Amniotic stem cell (primary cell): ENCODE data around the gene DNAH2.
"Not testable (repeated sequence)": the region's sequence is repeated elsewhere in the genome, so short reads cannot be mapped to it uniquely, and the experiment has no call there.

Experiments
- DNase-seq: peaks from one replicate; lab custom pipeline; 2025; lab: John Stamatoyannopoulos, UW

The DNAH2 gene

DNA sequence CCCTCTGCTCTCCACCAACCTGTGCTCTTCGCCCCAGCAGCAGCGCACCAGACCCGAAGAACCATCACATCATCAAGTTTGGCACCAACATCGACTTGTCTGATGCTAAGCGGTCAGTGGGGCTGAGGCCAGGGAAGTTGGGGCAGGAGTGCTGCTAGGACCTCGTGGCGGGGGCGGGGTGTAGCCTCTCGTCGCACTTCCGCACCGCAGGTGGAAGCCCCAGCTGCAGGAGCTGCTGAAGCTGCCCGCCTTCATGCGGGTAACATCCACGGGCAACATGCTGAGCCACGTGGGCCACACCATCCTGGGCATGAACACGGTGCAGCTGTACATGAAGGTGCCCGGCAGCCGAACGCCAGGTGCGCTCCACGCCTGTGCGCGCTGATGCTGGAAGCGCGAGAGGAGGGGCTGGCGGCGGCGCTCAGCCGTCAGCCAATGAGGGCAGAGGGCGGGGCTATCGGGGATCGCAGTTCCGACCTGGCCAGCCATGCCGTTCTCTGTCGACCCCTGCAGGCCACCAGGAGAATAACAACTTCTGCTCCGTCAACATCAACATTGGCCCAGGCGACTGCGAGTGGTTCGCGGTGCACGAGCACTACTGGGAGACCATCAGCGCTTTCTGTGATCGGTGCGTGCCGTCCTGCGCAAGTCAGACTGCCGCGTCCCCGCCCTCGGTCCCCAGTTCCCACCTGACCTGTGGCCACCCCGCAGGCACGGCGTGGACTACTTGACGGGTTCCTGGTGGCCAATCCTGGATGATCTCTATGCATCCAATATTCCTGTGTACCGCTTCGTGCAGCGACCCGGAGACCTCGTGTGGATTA lies 134.1 kb downstream of the DNAH2 start:
- peak; percentile 76 for DNase-seq

DNA sequence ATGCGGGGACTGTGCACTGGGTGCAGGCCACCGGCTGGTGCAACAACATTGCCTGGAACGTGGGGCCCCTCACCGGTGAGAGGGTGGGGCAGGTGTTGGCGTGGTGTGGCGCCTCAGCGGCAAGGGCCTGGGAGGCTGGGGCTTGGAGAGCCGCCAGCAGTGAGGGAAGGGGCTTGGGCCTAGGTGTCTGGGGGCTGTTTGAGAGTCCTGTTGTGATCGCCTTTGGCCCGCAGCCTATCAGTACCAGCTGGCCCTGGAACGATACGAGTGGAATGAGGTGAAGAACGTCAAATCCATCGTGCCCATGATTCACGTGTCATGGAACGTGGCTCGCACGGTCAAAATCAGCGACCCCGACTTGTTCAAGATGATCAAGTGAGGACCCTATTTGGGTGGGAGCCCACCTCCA lies 134.7 kb downstream of the DNAH2 start:
- DNase-seq, result no peak

DNA sequence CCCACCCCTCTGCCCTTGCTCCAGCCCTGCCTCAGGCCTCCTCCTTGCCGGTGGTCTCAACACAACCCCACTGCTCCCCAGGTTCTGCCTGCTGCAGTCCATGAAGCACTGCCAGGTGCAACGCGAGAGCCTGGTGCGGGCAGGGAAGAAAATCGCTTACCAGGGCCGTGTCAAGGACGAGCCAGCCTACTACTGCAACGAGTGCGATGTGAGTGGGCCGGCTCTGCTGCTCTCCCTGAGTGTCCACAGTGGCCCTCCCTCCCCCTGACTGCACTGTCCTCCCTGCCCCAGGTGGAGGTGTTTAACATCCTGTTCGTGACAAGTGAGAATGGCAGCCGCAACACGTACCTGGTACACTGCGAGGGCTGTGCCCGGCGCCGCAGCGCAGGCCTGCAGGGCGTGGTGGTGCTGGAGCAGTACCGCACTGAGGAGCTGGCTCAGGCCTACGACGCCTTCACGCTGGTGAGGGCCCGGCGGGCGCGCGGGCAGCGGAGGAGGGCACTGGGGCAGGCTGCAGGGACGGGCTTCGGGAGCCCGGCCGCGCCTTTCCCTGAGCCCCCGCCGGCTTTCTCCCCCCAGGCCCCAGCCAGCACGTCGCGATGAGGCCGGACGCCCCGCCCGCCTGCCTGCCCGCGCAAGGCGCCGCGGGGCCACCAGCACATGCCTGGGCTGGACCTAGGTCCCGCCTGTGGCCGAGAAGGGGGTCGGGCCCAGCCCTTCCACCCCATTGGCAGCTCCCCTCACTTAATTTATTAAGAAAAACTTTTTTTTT lies 135.6 kb downstream of the DNAH2 start:
- no peak for DNase-seq

DNA sequence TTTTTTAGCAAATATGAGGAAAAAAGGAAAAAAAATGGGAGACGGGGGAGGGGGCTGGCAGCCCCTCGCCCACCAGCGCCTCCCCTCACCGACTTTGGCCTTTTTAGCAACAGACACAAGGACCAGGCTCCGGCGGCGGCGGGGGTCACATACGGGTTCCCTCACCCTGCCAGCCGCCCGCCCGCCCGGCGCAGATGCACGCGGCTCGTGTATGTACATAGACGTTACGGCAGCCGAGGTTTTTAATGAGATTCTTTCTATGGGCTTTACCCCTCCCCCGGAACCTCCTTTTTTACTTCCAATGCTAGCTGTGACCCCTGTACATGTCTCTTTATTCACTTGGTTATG lies 136.1 kb downstream of the DNAH2 start:
- DNase-seq, result no peak

DNA sequence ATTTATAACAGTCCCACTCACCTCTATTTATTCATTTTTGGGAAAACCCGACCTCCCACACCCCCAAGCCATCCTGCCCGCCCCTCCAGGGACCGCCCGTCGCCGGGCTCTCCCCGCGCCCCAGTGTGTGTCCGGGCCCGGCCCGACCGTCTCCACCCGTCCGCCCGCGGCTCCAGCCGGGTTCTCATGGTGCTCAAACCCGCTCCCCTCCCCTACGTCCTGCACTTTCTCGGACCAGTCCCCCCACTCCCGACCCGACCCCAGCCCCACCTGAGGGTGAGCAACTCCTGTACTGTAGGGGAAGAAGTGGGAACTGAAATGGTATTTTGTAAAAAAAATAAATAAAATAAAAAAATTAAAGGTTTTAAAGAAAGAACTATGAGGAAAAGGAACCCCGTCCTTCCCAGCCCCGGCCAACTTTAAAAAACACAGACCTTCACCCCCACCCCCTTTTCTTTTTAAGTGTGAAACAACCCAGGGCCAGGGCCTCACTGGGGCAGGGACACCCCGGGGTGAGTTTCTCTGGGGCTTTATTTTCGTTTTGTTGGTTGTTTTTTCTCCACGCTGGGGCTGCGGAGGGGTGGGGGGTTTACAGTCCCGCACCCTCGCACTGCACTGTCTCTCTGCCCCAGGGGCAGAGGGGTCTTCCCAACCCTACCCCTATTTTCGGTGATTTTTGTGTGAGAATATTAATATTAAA lies 136.7 kb downstream of the DNAH2 start:
- no peak for DNase-seq

DNA sequence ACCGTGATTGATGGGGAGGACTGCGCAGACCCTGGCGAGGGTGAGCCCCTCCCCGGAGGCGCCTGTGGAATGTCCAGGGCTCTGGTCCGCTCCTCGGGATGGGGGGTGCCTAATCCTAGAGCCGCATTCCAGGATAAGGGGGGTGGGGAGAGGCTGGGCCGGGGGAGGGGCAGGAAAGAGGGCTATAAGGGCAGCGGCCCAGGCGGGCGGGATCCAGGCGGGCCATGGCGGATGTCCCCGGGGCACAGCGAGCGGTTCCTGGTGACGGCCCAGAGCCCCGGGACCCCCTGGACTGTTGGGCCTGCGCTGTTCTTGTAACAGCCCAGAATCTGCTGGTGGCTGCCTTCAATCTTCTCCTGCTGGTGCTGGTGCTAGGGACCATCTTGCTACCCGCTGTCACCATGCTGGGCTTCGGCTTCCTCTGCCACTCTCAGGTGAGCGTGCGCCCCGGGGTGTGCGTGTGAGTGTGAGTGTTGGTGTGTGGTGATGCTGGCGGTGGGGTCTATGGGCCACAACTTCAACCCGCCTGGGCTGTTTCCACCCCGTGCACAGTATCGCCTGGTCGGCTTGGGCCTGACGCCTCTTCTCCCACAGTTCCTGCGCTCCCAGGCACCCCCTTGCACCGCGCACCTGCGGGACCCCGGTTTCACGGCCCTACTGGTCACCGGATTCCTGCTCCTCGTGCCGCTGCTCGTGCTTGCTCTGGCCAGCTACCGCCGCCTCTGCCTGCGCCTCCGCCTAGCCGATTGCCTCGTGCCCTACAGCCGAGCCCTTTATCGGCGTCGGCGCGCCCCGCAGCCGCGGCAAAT lies 137.5 kb downstream of the DNAH2 start, which contains the start of gene TMEM88:
Gene TMEM88, plus strand, starts transcription at position 216 of the 809 bp plus-strand sequence. Its CDS starts 9 bp downstream, at position 225.
- no peak for DNase-seq

DNA sequence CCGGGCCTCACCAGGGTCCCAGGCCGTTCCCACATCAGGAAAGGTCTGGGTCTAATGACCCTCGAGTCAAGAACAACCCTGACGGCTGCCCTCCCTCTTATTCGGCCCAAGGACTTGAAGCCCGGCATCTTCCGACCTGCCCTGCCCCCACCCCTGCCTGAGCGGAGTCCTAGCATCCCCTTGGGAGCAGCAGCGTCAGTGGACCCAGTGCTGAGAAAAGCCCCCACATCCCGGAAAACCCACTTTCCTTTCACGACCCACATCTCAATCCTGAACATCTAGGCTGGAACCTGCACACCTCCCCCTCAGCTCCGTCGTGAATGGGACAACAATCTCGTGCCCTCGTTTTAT lies 138.1 kb downstream of the DNAH2 start:
- no peak for DNase-seq

DNA sequence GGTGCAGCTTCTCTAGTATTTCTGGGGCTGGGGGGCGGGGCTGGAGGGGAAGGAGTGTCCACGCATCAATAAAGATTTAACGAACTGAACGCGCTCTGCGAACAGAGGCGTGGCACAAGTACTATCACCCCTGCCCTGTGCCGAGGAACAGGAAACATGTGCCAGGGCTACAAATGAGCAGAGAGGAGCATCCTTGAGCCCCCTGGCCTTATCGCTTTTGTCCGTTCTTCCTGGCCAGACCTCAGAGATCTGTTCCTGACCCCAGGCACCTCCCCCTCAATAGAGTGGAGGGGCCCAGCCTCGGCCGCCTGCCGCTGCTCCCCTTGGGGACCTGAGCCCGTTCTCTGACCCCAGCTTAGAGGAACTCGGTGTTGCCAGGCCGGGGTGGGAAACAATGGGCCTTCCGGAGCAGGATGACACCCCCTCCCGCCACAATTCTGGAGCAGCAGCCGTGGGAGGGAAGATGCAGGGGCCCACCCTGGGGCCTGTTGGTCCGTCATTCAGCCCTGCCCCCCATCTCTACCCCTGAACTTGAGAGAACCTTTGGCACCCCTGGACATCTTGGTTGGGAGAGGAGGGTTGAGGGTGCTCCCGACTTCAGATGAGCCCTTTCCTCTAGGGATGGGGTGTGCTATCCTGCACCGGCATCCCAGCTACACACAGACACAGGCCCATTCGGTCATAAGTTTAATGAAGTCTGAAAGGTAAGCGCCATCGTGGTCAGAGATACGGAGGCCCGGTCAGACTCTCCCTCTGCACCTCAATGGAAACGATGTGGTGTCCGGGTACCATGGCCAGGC lies 138.7 kb downstream of the DNAH2 start:
- DNase-seq, result no peak

DNA sequence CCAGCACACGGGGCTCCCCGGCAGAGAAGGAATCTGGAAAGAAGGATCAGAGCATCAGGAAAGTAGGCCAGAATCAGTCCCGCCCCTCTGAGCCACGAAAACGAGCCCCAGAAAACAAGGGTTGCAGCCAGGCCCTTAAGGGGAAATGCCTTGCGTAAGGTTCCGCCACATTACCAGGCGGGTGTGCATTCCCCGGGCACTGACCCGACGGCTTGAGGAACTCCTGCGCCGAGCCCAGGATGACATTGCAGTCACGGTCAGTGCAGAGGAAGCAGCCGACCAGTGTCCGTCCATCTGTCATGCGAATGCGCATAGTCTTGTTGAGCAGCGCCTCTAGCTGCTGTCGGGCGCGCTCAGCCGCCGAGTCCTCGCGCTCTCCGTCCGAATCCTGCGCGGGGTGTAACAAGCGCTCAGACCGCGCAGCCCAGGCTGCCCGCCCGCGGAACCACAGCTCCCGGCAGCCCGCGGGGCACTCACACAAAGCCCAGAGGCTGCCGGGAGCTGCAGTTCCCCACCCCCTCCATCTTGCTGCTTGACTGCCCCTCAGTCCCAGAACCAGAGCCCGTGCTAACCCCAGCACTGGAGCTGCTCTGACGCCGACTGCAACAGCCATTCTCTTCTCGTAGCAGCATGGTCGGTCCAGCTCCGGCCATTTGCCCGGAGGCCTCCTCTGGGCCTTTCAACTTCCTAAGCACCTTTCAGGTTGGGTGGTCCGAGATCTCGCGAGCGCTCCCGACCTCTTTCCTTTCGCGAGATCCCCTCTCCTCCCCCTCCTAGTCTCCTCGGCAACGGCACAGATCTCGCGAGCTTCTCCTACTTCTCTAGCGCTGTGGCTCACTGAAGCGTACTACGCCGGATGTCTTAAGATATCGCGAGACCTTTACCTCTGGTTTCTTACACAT lies 139.5 kb downstream of the DNAH2 start, which contains the start of gene NAA38:
Gene NAA38, minus strand, starts transcription at position 749 of the 902 bp plus-strand sequence. Its CDS starts 96 bp downstream, at position 653.
- peak; percentile 100 for DNase-seq

DNA sequence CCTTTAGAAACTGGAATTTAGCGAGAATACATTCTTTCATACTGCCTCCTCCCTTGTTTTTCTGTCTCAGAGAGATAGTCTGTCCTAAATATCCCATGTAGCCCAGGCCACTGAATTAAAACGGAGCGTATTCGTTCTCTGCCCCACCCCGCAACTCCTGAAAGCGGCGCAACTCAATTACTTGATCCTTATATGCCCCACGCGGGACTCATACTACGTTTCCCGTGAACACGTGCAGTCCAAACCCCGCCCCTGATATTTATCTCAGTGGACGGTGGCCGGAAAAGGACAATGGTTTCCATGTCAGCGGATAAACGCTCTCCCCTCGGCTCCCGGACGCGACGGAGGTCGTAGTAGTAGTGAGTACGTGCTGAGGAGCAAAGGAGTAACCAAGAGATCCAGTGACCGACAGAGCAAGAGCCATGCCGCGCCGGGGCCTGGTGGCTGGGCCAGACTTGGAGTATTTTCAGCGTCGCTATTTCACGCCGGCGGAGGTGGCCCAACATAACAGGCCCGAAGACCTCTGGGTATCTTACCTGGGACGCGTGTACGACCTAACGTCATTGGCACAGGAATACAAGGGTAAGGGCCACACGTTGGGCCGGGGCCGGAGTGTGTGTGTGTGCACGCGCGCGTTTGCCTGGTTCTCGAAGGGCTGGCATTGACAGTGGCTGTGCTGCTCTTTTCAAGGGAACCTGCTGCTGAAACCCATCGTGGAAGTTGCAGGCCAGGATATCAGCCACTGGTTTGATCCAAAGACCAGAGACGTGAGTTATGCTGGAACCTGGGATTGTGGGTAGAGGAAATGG lies 140.4 kb downstream of the DNAH2 start, which contains the start of gene CYB5D1:
Gene CYB5D1, plus strand, starts transcription at position 291 of the 809 bp plus-strand sequence. Its CDS starts 132 bp downstream, at position 423.
- peak; percentile 90 for DNase-seq

DNA sequence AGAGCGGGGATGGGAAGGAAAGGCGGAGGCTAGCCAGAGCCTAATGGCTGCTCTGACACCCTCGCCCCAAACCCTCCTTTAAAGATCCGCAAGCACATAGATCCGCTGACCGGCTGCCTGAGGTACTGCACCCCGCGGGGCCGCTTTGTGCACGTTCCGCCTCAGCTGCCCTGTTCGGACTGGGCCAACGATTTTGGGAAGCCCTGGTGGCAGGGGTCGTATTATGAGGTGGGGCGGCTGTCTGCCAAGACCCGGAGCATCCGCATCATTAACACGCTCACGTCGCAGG lies 140.9 kb downstream of the DNAH2 start:
- DNase-seq, result peak; percentile 44

DNA sequence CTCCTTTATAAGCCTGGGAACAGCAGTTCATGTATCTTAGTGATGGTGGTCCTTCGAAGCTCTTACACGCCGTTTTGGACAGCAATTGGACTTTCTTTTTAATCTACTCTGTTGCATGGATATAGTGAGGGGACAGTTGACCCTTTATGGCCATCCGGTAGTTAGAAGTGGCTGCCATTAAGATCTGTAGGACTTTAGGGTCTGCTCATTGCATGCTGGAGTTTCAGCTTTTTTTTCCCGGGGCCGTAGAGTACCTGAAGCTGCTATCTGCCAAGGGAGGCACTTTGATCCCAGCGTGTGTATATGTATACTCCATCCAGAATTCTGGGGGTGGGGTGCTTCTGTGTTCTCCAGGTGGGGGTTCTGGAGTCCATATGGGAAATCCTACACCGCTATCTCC lies 141.5 kb downstream of the DNAH2 start:
- no peak for DNase-seq

DNA sequence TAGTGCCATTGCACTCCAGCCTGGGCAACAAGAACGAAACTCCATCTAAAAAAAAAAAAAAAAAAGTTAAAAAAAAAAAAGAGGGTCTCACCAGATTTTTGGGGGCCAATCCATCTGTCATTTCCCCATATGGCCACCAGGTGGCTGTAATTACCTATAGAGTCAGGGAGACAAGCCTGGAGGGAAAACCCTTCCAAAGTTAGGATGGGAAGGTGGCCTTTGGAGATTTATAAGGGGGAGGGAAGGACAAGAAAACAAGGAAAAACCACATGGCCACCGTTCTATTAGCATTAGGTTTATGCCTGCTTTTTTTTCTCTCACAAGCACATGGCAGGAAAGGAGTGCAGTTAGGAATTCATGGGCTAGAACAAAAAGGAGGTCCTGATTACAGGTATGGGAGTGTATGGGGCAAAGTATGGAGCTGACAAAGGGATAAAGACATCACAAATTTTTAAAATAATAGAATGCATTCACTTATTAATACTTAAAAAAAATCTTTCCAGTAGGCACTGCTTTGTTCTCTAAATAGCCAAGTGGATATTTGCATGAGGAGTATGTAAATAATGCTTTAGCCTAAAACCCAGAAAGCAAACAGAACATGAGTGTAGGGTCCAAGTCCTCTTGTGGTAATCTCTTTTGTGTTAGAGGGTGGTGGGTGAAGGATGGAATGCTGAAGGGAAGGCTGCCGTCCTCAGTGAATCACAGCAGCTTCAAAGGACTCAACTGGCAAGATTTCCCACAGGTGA lies 145.3 kb downstream of the DNAH2 start:
- DNase-seq, result no peak

DNA sequence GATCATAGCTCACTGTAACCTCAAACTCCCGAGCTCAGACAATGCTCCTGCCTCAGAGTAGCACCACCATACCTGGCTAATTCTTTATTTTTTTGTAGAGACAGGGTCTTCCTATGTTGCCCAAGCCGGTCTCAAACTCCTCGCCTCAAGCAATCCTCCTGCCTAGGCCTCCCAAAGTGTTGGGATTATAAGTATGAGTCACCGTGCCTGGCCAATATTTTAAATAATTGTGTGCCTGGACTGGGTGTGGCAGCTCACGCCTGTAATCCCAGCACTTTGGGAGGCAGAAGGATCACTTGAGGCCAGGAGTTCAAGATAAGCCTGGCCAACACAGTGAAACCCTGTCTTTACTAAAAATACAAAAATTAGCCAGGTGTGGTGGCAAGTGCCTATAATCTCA lies 146.8 kb downstream of the DNAH2 start:
- DNase-seq, result not testable (repeated sequence)

DNA sequence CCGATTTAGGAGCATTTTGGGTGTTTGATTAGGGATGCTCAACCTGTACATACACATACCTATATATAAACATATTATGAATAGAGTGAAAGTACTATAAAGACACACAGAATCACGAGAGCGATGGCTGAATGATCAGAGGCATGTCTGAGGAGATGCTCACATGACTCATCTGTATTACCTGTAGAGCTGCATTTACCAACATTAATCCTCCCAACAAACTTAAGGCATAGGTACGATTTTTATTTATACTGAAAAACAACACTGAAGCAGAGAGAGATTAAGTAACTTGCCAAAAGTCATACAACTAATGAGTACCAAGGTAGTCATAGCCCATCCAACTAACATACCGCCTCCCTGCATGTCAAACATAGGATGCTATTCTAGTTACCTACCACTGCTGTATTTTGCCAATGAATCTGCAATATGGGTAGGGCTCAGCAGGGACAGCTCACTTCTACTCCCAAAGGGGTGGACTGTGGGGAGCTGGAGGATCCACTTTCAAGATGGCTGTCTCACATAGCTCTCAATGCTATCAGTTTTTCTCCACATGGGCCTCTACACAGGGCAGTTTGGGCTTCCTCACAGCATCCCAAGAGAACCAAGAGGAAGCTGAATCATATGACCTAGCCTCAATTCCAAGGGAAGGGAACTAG lies 147.6 kb downstream of the DNAH2 start:
- DNase-seq, result no peak

DNA sequence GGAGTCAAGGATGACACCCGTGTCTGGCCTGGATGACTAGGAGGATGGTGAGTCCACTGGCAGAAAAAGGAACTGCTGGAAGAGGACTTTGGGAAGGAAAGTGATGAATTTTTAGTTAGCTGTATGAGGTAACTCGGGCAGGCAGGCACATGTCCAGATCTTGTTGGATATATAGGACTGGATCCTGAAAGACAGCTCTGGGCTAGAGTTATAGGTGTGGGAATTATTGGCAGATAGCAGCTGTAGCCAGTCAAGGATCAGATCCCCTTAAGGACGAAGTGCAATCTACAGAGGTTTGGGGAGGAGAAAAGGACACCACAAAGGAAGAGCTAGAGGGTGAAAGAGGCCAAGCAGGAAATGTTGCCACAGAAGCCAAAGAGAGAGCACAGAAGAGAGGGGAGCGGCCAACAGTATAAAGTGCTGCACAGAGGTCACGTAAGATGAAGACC lies 150.4 kb downstream of the DNAH2 start:
- DNase-seq, result no peak

DNA sequence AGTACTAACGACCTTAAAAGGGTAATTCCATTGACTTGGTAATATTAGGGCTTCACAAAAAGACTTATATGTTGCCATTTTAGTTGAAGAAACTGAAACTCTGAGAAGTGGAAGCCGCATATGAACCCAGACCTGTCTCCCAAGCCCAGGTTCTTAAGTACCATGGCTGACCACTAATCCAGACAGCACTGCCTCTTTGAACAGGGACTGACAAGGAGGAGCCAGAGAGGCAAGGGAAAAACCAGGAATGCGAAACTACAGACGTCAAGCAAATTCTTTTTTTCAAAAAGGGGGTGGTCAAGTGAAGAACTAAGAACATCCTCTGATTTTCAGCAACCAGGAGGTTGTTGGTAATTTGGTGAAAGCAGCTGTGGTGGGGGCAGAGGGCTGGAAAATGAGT lies 155.5 kb downstream of the DNAH2 start:
- DNase-seq, result no peak
